GM13976 (cell line): ENCODE results near the gene SMYD3.
"Not testable (repeated sequence)": the region's sequence is repeated elsewhere in the genome, so short reads cannot be mapped to it uniquely, and the experiment has no call there.

Experiments used
- DNase-seq: peaks from one replicate; pipeline ENCODE4 v3.0.0; 2012; ENCODE audit warnings: low spot score
- CTCF ChIP-seq: IDR thresholded peaks from 2 replicates; pipeline ENCODE4 v1.5.1; 2012; ENCODE audit warnings: borderline replicate concordance, mild to moderate bottlenecking; ENCODE audit not compliant: insufficient read depth; ENCODE audit errors: extremely low read depth, missing control alignments, control extremely low read depth
- in situ Hi-C: fragments of 300-500 bp; cut with MboI; formaldehyde crosslinking; loops from one replicate; pipeline ENCODE4 v1.12.0; 2022; ENCODE audit warnings: low sequenced_read_pairs, mixed read lengths, inconsistent platforms; ENCODE audit not compliant: unreplicated experiment

Gene SMYD3

GRCh38 chr1:245742896-245743295 lies 764.2 kb downstream of the SMYD3 start:
- in situ Hi-C loops, result no loop called here
- DNase-seq, result no peak
- TF ChIP-seq CTCF, result no peak

- DNase-seq, in situ Hi-C loops: not testable (repeated sequence)
Measured at GRCh38 chr1:245740336-245740735, 766.7 kb downstream of the SMYD3 start.

- in situ Hi-C loops, result no loop called here
- TF ChIP-seq CTCF, result no peak
- DNase-seq, result no peak
Measured at GRCh38 chr1:245730801-245731200, 776.3 kb downstream of the SMYD3 start.

- in situ Hi-C loops, DNase-seq: not testable (repeated sequence)
Measured at GRCh38 chr1:245728035-245728434, 779.0 kb downstream of the SMYD3 start.

GRCh38 chr1:245721488-245721887 lies 785.6 kb downstream of the SMYD3 start:
- DNase-seq, result no peak
- no peak for TF ChIP-seq CTCF
- in situ Hi-C loops, result no loop called here

GRCh38 chr1:245718951-245719350 lies 788.1 kb downstream of the SMYD3 start:
- in situ Hi-C loops, result no loop called here
- DNase-seq, result no peak
- no peak for TF ChIP-seq CTCF

- TF ChIP-seq CTCF, result no peak
- no peak for DNase-seq
- in situ Hi-C loops, result no loop called here
Measured at GRCh38 chr1:245718123-245718522, 789.0 kb downstream of the SMYD3 start.

- TF ChIP-seq CTCF, result no peak
- in situ Hi-C loops, result no loop called here
- DNase-seq, result no peak
Measured at GRCh38 chr1:245717611-245718010, 789.5 kb downstream of the SMYD3 start.
